Fibroblast of lung (primary cell): ENCODE data around the gene LYZL6. TPM values are rescaled to one million over a fixed set of nuclear protein-coding genes. Genes with fewer than 3 reads are reported as not detected.

Source experiments
- DNase-seq, 2 donors: peaks; one replicate each; pipeline versions ENCODE4 v3.0.0 to v3.0.0-alpha.2; 2010; ENCODE audit warnings: low read depth in 2 of 2
- H2AFZ ChIP-seq: 2 replicates; pipeline ENCODE4 v1.5.1; 2012; ENCODE audit warnings: low read length, control low read depth, inconsistent platforms
- H3K27ac ChIP-seq: 2 replicates; pipeline ENCODE4 v1.5.1; 2011; ENCODE audit warnings: low read length, control low read depth; ENCODE audit not compliant: insufficient read depth
- H3K27me3 ChIP-seq: 2 replicates; pipeline ENCODE4 v1.5.1; 2011; ENCODE audit warnings: mild to moderate bottlenecking, low read length; ENCODE audit not compliant: control insufficient read depth, insufficient read depth
- H3K36me3 ChIP-seq: 2 replicates; pipeline ENCODE4 v1.5.1; 2011; ENCODE audit warnings: low read length; ENCODE audit not compliant: control insufficient read depth, insufficient read depth
- H3K4me1 ChIP-seq: 2 replicates; pipeline ENCODE4 v1.5.1; 2011; ENCODE audit warnings: low read length; ENCODE audit not compliant: control insufficient read depth, insufficient read depth; ENCODE audit errors: extremely low read depth
- H3K4me2 ChIP-seq: 2 replicates; pipeline ENCODE4 v1.5.1; 2011; ENCODE audit warnings: low read length, control low read depth; ENCODE audit not compliant: insufficient read depth; ENCODE audit errors: extremely low read depth
- H3K4me3 ChIP-seq, 4 experiments: fragments of 200-600 bp in 1 of 4; sonication (generic) in 1 of 4; replicated peaks in 1 of 4; 2 replicates each; pipeline ENCODE4 v1.5.1; 2011 to 2016; ENCODE audit warnings: low read length in 4 of 4, low read depth in 3 of 4, mild to moderate bottlenecking in 3 of 4, control low read depth in 2 of 4, inconsistent platforms in 1 of 4, mixed read lengths in 1 of 4; ENCODE audit not compliant: insufficient read depth in 1 of 4; ENCODE audit errors: control extremely low read depth in 1 of 4
- H3K79me2 ChIP-seq: 2 replicates; pipeline ENCODE4 v1.5.1; 2012; ENCODE audit warnings: mild to moderate bottlenecking, low read length, inconsistent platforms; ENCODE audit not compliant: control insufficient read depth, insufficient read depth
- H3K9ac ChIP-seq: 2 replicates; pipeline ENCODE4 v1.5.1; 2011; ENCODE audit warnings: mild to moderate bottlenecking, low read length, control low read depth; ENCODE audit not compliant: insufficient read depth
- H3K9me3 ChIP-seq: 2 replicates; pipeline ENCODE4 v1.5.1; 2012; ENCODE audit warnings: low read depth, low read length; ENCODE audit not compliant: control insufficient read depth, insufficient read depth
- H4K20me1 ChIP-seq: 2 replicates; pipeline ENCODE4 v1.5.1; 2011; ENCODE audit warnings: low read length; ENCODE audit not compliant: control insufficient read depth, insufficient read depth; ENCODE audit errors: extremely low read depth
- CTCF ChIP-seq, 2 donors: IDR thresholded peaks in 1 of 2; conservative IDR thresholded peaks in 1 of 2; 1 replicate in 1 of 2; 2 replicates in 1 of 2; pipeline ENCODE4 v1.5.1; 2011 to 2012; ENCODE audit warnings: low read length in 2 of 2, control low read depth in 1 of 2, inconsistent platforms in 1 of 2, low read depth in 1 of 2, mild to moderate bottlenecking in 1 of 2
- EZH2 ChIP-seq: IDR thresholded peaks from 2 replicates; pipeline ENCODE4 v1.5.1; 2012; ENCODE audit warnings: low read length, control low read depth, mild to moderate bottlenecking; ENCODE audit errors: missing control alignments
- polyA plus RNA-seq, 2 donors: library from polyadenylated mRNA; depleted of rRNA in 1 of 2; stranded (reverse) in 1 of 2; unstranded in 1 of 2; fragments of >200 nt; gene quantifications; 2 replicates each; pipeline ENCODE4 v1.2.1, GENCODE V29; 2011 to 2012; ENCODE audit warnings: missing spikeins in 1 of 2
- total RNA-seq: library from RNA; depleted of rRNA; stranded (reverse); fragments of >200 nt; gene quantifications from 2 replicates; pipeline ENCODE4 v1.2.1, GENCODE V29; 2014

The LYZL6 gene
- total and polyA plus RNA-seq, 2 donors (not counting 1 experiment from before 2014, with no cell fraction given) = not detected

- H3K36me3 ChIP-seq = no peaks in the 10 kb centered on the region
- peak in 1 of 2 donors; percentile 22 for DNase-seq
- H4K20me1 ChIP-seq = no peaks in the 10 kb centered on the region
- no peak overlapping the region for H2AFZ ChIP-seq
- no peak overlapping the region for H3K4me3 ChIP-seq
- no peaks in the 10 kb centered on the region for H3K4me1 ChIP-seq
- TF ChIP-seq EZH2 (no peak), CTCF (conservative IDR thresholded peaks at IDR 0.05 in 1 of 2, IDR thresholded peaks at IDR 0.05 in 1 of 2; ENCODE audit: low read depth in 1 of 2, low read length in 2 of 2) (no peak)
- H3K4me2 ChIP-seq = no peak overlapping the region
- no peak overlapping the region for H3K27ac ChIP-seq
- H3K79me2 ChIP-seq = no peaks in the 10 kb centered on the region
- no peaks in the 10 kb centered on the region for H3K27me3 ChIP-seq
- no peak overlapping the region for H3K9ac ChIP-seq
- no peaks in the 10 kb centered on the region for H3K9me3 ChIP-seq
Observed at GRCh38 chr17:35892091-35893035, 51.1 kb downstream of the LYZL6 start.

DNA sequence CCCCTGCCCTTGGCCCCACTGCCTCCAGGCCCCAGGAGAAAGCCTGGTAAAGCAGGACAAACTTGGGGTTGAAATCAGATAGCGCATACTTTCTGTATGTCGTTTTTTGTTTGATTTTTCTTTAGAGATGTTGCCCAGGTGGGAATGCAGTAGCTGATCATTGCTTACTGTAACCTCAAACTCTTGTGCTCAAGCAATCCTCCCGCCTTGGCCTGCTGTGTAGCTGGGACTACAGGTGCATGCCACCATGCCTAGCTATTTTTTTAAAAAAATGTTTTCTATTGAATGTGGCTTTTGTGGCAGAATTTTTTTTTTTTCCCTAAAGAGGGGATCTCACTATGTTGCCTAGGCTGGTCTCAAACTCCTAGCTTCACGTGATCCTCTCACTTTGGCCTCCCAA lies 52.2 kb downstream of the LYZL6 start:
- H3K79me2 ChIP-seq = no peaks in the 10 kb centered on the region

GRCh38 chr17:35890774-35891155 lies 52.7 kb downstream of the LYZL6 start:
- TF ChIP-seq CTCF (conservative IDR thresholded peaks at IDR 0.05 in 1 of 2, IDR thresholded peaks at IDR 0.05 in 1 of 2; ENCODE audit: low read depth in 1 of 2, low read length in 2 of 2) = no peak
- TF ChIP-seq EZH2 = no peak
- Histone ChIP-seq H3K27ac (no peak overlapping the region), H3K9ac (no peak overlapping the region), H3K36me3 (no peaks in the 10 kb centered on the region), H3K9me3 (no peaks in the 10 kb centered on the region), H2AFZ (no peak overlapping the region), H3K79me2 (no peaks in the 10 kb centered on the region), H3K4me2 (no peak overlapping the region), H3K4me1 (no peaks in the 10 kb centered on the region), H4K20me1 (no peaks in the 10 kb centered on the region), H3K4me3 (no peak overlapping the region), H3K27me3 (no peaks in the 10 kb centered on the region)
- no peak for DNase-seq

More for the DNA sequence above, 52.2 kb downstream of the LYZL6 start:
- Histone ChIP-seq H3K9me3 (no peaks in the 10 kb centered on the region), H3K27ac (no peak overlapping the region), H3K36me3 (no peaks in the 10 kb centered on the region), H3K27me3 (no peaks in the 10 kb centered on the region), H3K4me3 (no peak overlapping the region), H4K20me1 (no peaks in the 10 kb centered on the region), H3K4me2 (no peak overlapping the region), H3K4me1 (no peaks in the 10 kb centered on the region), H2AFZ (no peak overlapping the region), H3K9ac (no peak overlapping the region)
- no peak for DNase-seq
- TF ChIP-seq EZH2 (no peak), CTCF (conservative IDR thresholded peaks at IDR 0.05 in 1 of 2, IDR thresholded peaks at IDR 0.05 in 1 of 2; ENCODE audit: low read depth in 1 of 2, low read length in 2 of 2) (no peak)
